22Rv1 (cell line): Measurements from ENCODE around the gene MAGEC1.

Experiments used
- ZFX ChIP-seq: fragments of 450-650 bp; IDR thresholded peaks from 2 replicates; pipeline ENCODE4 v1.6.1; 2017; ENCODE audit warnings: antibody characterized with exemption, borderline replicate concordance
- TF ChIP-seq, protein P1 (sequence below): fragments of 450-650 bp; IDR thresholded peaks from 2 replicates; pipeline ENCODE4 v1.5.1; 2017; ENCODE audit warnings: mild to moderate bottlenecking

DNA sequence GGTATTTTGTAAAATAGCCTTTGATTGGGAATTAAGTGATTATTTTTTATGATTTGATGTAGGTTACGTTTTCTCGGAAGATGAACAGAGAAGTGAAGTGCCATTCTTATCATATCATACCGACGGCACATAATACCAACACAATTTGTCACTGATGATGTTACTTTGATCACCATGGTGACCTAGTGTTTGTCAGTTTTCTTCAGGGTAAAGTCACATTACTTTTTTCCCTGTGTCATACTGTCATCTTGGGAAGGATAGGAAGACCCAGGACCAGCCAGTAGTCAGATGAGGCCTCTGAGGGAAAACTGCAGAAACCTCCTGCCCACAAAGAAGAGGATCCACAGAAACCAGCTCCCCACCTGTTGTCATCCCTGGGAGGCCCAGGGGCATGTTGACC, 1.3 kb upstream of the MAGEC1 start:
- TF ChIP-seq, protein P1, sequence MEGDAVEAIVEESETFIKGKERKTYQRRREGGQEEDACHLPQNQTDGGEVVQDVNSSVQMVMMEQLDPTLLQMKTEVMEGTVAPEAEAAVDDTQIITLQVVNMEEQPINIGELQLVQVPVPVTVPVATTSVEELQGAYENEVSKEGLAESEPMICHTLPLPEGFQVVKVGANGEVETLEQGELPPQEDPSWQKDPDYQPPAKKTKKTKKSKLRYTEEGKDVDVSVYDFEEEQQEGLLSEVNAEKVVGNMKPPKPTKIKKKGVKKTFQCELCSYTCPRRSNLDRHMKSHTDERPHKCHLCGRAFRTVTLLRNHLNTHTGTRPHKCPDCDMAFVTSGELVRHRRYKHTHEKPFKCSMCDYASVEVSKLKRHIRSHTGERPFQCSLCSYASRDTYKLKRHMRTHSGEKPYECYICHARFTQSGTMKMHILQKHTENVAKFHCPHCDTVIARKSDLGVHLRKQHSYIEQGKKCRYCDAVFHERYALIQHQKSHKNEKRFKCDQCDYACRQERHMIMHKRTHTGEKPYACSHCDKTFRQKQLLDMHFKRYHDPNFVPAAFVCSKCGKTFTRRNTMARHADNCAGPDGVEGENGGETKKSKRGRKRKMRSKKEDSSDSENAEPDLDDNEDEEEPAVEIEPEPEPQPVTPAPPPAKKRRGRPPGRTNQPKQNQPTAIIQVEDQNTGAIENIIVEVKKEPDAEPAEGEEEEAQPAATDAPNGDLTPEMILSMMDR = no peak
- no peak for TF ChIP-seq ZFX
